Astrocyte of the cerebellum (primary cell): Measurements from ENCODE around the gene TBK1.

ENCODE experiments used
- DNase-seq: peaks from one replicate; pipeline ENCODE4 v3.0.0-alpha.2; 2011; ENCODE audit warnings: low read depth
- H3K4me3 ChIP-seq: 2 replicates; pipeline ENCODE4 v1.5.1; 2011; ENCODE audit warnings: mild to moderate bottlenecking, low read depth, low read length, moderate library complexity
- CTCF ChIP-seq: IDR thresholded peaks from 2 replicates; pipeline ENCODE4 v1.5.1; 2012; ENCODE audit warnings: low read length, low read depth, moderate library complexity, mild to moderate bottlenecking; ENCODE audit errors: missing control alignments
- in situ Hi-C: cut with HindIII; loops from 2 replicates; pipeline ENCODE4 v1.10.0; 2017; ENCODE audit warnings: low sequenced_read_pairs

The TBK1 gene

GRCh38 chr12:64544371-64545080 is 92.6 kb downstream of the TBK1 start:
- H3K4me3 ChIP-seq, result no peak overlapping the region
- no peak for TF ChIP-seq CTCF
- in situ Hi-C loops, result loop anchor here (5.0 kb wide), 2 partner anchors 57 to 153 kb away; no protein-coding TSS in a partner anchor
- DNase-seq, result no peak

- DNase-seq, result no peak
- no peak for TF ChIP-seq CTCF
- in situ Hi-C loops, result loop anchor here (5.0 kb wide), 2 partner anchors 58 to 152 kb away; no protein-coding TSS in a partner anchor
- no peak overlapping the region for H3K4me3 ChIP-seq
Observed at GRCh38 chr12:64545081-64545382, 93.1 kb downstream of the TBK1 start.

GRCh38 chr12:64549108-64549507 is 97.2 kb downstream of the TBK1 start:
- no peak for DNase-seq
- TF ChIP-seq CTCF, result no peak
- H3K4me3 ChIP-seq, result no peak overlapping the region
- in situ Hi-C loops, result loop anchor here (5.0 kb wide), 2 partner anchors 62 to 148 kb away; no protein-coding TSS in a partner anchor

DNA sequence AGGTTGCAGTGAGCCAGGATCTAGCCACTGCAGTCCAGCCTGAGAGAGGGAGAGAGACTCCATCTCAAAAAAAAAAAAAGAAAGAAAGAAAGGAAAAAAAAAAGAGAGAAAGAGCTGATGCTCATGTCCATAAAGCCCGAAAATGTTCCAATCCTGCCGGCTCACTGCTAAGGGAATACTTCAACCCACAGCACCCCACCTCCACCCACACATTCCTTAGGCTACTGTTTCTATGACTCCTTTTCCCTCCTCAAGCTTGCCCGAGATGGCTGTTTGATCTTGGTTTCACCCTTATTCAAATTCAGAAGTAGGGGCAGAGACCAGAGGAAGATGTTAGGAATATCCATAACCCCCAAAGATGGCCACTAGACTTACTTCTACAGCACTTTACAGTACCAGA is 98.8 kb downstream of the TBK1 start:
- in situ Hi-C loops, result no loop called here
- DNase-seq, result no peak
- TF ChIP-seq CTCF, result no peak
- no peak overlapping the region for H3K4me3 ChIP-seq

- no peak for DNase-seq
- no peak for TF ChIP-seq CTCF
- H3K4me3 ChIP-seq, result no peak overlapping the region
- in situ Hi-C loops, result no loop called here
Observed at GRCh38 chr12:64551676-64552075, 99.8 kb downstream of the TBK1 start.
